Stomach (tissue), 4 donors: ENCODE data around the gene PAQR7.

Experiments
- EP300 ChIP-seq: sonication (generic); formaldehyde crosslinking; IDR thresholded peaks from one replicate; pipeline ENCODE4 v1.6.1; 2017; ENCODE audit warnings: antibody characterized with exemption
- POLR2A ChIP-seq, 4 donors: fragments of 450-650 bp; IDR thresholded peaks; one replicate each; pipeline ENCODE4 v1.6.1; 2016; ENCODE audit warnings: antibody characterized with exemption in 4 of 4, control low read depth in 2 of 4, mild to moderate bottlenecking in 1 of 4, moderate library complexity in 1 of 4
- TF ChIP-seq, protein P1 (sequence below), 7 experiments: fragments of 450-650 bp in 4 of 7; fragments of 200-600 bp in 3 of 7; sonication (generic) in 3 of 7; IDR thresholded peaks; one replicate each; pipeline ENCODE4 v1.5.1; 2016 to 2019; ENCODE audit warnings: antibody characterized with exemption in 7 of 7, control low read depth in 2 of 7, mild to moderate bottlenecking in 1 of 7

GRCh38 chr1:25916460-25916859, 41.0 kb upstream of the PAQR7 start:
- TF ChIP-seq POLR2A (IDR thresholded peaks at IDR 0.05) (no peak), EP300 (no peak)
- TF ChIP-seq, protein P1, sequence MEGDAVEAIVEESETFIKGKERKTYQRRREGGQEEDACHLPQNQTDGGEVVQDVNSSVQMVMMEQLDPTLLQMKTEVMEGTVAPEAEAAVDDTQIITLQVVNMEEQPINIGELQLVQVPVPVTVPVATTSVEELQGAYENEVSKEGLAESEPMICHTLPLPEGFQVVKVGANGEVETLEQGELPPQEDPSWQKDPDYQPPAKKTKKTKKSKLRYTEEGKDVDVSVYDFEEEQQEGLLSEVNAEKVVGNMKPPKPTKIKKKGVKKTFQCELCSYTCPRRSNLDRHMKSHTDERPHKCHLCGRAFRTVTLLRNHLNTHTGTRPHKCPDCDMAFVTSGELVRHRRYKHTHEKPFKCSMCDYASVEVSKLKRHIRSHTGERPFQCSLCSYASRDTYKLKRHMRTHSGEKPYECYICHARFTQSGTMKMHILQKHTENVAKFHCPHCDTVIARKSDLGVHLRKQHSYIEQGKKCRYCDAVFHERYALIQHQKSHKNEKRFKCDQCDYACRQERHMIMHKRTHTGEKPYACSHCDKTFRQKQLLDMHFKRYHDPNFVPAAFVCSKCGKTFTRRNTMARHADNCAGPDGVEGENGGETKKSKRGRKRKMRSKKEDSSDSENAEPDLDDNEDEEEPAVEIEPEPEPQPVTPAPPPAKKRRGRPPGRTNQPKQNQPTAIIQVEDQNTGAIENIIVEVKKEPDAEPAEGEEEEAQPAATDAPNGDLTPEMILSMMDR (IDR thresholded peaks at IDR 0.05) = no peak
